GM18873 (cell line): ENCODE measurements around the gene DHRS11.

Experiments used
- ATAC-seq: cut with Tn5 transposase; IDR thresholded peaks from one replicate; pipeline ENCODE4 v1.9.1; 2021; ENCODE audit warnings: mild to moderate bottlenecking, moderate library complexity, moderate number of reproducible peaks; ENCODE audit not compliant: unreplicated experiment, low FRiP score

Gene DHRS11

DNA sequence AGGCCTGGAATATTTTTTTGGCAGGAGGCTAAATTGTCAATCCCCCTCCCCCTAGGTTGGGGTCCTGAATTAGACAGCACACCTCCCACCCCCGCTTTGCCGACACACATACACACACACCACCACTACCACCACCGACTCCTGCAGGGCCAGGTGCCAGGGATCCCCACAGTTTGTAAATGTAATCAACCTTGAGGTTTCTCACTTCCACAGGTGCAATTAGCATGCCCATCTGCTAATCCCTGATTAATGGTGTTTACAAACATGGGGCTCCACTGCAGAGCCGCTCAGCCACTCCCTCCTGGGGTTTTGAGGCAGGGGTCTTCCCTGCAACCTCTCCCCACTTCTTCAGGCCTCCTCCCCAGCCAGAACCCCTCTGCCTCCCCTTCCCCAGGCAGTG is 21.5 kb downstream of the DHRS11 start:
- no peak for ATAC-seq

- no peak for ATAC-seq
Measured at GRCh38 chr17:36614081-36614480, 22.4 kb downstream of the DHRS11 start.

DNA sequence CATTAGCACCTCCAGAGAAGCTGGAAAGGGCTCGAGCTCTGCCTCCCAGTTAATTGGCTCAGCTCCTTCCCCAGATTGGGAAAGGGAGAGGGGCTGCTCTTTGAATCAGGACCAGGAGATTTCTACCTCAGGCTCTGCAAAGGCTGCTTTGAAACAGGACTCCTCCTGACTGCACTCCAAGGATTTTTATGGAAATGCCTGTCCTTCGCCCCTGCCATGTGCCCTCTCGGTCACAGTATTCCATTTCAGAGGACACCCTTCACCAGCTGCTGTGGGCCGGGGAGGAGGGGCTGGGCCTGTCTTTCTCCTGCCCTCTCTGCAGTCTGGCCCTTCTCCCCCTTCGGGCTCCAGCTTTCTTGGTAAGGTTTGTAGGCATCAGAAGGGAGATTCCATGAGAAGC is 23.3 kb downstream of the DHRS11 start:
- no peak for ATAC-seq

- no peak for ATAC-seq
Measured at GRCh38 chr17:36616061-36617029, 24.7 kb downstream of the DHRS11 start.

DNA sequence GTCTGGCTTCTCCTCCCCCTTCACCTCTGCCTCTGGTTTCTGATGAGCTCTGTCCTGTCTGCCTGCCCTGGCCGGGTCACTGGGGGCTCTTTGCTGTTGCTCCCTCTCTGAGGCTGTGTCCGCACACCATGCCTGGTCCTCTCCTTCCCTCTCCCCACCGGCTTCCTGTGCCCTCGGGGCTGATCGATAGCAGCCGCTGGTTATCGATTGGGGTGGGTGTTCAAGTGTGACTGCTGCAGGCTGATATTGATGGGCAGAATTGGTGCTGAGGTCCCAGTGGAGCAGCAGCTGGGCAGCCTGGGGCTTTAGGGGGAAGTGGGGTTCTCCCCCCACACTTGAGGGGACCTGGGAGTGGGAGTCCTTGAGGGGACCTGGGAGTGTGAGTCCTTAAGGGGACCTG is 26.1 kb downstream of the DHRS11 start:
- ATAC-seq, result no peak

GRCh38 chr17:36623281-36623680 is 31.6 kb downstream of the DHRS11 start:
- ATAC-seq, result no peak

GRCh38 chr17:36625188-36625587 is 33.5 kb downstream of the DHRS11 start:
- ATAC-seq, result no peak

DNA sequence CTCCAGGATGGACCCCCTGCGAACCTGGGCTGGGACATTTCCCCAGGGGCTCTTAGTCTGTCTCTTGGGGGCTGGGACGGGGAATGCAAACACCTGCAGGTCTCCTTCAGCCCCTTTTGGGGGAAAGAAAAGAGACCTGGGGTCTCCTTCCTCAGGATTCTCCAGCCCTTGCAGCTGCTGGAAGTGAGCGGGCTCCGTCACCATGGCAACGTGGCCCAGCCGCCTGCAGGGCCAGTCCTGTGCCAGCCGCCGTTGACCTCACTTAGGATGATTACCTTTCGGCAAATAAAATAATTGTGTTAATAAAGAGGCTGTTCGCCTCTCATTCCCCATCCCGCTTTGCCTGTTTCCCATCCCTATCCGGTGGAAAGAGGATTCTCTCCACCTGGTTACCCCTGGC is 35.4 kb downstream of the DHRS11 start:
- no peak for ATAC-seq

GRCh38 chr17:36628576-36628975 is 36.9 kb downstream of the DHRS11 start:
- no peak for ATAC-seq

DNA sequence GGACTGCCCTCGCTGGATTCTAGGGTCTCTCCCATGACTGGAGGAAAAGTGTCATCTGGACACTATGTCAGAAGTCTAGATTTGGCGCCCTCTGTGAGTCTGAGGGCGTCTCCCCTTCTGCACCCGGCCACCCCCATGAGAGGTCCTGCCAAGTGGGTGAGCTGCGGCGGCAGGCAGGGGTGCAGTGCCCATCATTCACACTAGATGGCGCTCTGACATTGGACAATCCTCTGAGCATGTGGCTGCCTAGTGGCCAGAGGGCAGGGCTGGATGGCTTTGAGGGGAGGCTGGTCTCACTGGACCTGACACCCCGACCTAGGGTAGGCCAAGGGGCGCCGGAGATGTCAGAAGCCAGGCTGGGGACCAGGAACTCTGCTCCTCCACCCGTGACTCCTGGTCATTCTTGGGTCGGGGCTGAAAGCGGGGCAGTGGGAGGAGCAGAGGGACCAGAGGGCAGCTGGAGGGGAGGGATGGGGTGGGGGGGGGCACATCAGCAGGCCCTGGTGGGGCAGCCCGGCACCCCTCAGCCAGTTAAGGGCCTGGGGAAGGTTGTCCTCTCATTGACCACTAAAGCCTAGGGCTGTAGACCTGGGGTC is 37.7 kb downstream of the DHRS11 start:
- no peak for ATAC-seq

DNA sequence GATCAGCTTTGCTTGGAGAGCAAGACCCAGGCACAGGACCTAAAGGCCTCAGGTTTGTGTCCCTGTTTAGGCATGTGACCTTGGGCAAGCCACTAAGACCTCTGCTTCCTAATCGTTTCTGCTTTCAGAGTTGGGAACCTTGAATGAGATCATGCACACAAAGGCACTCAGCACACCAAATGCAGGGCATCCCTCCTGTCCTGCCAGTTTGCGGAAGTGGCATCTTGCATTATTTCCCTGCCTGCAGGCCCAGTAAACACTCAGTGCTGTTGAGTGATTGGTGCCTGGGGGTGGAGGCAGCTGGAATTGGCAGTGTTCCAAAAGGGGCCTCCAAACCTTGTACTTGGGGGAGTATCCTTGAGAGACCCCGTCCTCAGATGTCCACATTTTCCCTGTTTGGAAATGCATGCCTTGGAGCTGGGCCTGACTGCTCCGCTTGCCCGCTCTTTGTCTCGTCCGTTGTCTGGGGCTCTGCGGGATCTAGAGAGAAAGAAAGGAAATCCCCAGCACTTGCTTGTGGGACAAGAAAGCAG is 38.4 kb downstream of the DHRS11 start:
- ATAC-seq, result no peak

- no peak for ATAC-seq
Measured at GRCh38 chr17:36631022-36631421, 39.3 kb downstream of the DHRS11 start.

GRCh38 chr17:36632916-36633771 is 41.5 kb downstream of the DHRS11 start:
- no peak for ATAC-seq

DNA sequence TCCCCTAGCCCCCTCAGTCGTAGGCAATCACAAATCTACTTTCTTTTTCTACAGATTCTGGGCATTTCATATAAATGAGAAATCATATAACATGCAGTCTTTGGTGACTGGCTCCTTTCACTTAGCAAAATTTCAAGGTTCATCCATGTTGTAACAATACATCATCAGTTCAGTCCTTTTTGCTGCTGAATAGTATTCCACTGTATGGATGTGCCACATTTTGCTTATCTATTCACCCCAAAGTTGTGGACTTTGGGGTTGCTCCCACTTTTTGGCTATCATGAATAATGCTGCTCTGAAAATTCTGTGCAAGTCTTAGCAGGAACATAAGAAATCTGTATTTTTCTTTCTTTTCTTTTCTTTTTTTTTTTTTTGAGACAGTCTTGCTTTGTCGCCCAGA is 48.7 kb downstream of the DHRS11 start:
- no peak for ATAC-seq

- ATAC-seq, result no peak
Measured at GRCh38 chr17:36640836-36641235, 49.2 kb downstream of the DHRS11 start.

GRCh38 chr17:36641331-36641876 is 49.7 kb downstream of the DHRS11 start:
- ATAC-seq, result no peak

- no peak for ATAC-seq
Measured at GRCh38 chr17:36641877-36642845, 50.5 kb downstream of the DHRS11 start.

DNA sequence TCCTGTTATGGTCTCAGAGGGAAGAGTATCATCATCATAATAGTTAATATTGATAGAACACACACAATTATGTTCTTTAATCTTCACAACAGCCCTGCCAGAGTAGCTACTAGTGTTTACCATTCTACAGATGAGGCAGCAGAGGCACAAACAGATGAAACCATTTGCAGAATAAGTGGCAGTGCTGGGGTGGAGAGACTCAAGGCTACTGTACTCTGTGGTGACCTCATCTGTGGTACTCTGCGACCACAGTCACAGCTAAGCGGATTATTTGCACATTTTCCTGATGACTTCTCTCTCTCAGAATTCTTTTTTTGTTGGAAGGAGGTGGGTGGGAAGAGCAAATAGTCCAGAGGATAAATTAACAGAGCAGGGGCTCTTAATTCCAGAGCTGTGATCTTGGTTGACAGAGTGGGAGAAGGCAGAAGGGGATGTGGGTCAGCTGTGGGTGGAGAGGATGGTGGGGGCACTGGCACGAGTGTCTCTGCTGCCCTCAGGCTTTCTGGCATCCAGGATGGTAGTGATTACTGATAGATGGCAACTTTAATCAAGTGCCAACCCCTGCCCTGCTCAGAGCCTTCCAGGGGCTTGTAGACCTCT is 51.5 kb downstream of the DHRS11 start:
- ATAC-seq, result no peak

GRCh38 chr17:36645422-36645821 is 53.7 kb downstream of the DHRS11 start:
- no peak for ATAC-seq
